K562 (cell line): Measurements from ENCODE around the gene ARHGAP9. TPM values are rescaled to one million over a fixed set of nuclear protein-coding genes. Genes with fewer than 3 reads are reported as not detected.

ENCODE experiments used
- KAT7 ChIP-seq: sonication (generic); formaldehyde crosslinking; IDR thresholded peaks from 2 replicates; pipeline ENCODE4 v1.8.0; 2022; ENCODE audit warnings: missing genetic modification reagents, mild to moderate bottlenecking, borderline replicate concordance
- NFE2L1 ChIP-seq: fragments of 450-650 bp; IDR thresholded peaks from 2 replicates; pipeline ENCODE4 v1.6.1; 2016; ENCODE audit warnings: missing genetic modification characterization, low read depth, mild to moderate bottlenecking, missing compliant biosample characterization, moderate library complexity, borderline replicate concordance
- NFXL1 ChIP-seq: fragments of 450-650 bp; formaldehyde crosslinking; IDR thresholded peaks from 2 replicates; pipeline ENCODE4 v1.4.0; 2021; ENCODE audit warnings: mild to moderate bottlenecking
- SIX5 ChIP-seq, 2 experiments: IDR thresholded peaks; 2 replicates each; pipeline ENCODE4 v1.6.1; 2011; ENCODE audit warnings: low read length in 2 of 2, borderline replicate concordance in 1 of 2, low read depth in 1 of 2, mild to moderate bottlenecking in 1 of 2, moderate library complexity in 1 of 2; ENCODE audit not compliant: insufficient read depth in 1 of 2
- polyA plus RNA-seq, 8 experiments: library from polyadenylated mRNA; depleted of rRNA in 4 of 8; stranded (reverse) in 5 of 8; unstranded in 3 of 8; fragments of >200 nt; fragmentation: Nextera tagmentation in 2 of 8; fragmentation: Illumina TruSeq in 1 of 8; extraction: Ambion mirVana in 2 of 8; extraction: Trizol in 1 of 8; gene quantifications; 2 replicates each; pipeline versions ENCODE4 v1.2.1 to v1.2.3, GENCODE V29; 2011 to 2014; ENCODE audit warnings: inconsistent platforms in 1 of 8, missing spikeins in 1 of 8
- total RNA-seq, 7 experiments: library from RNA; depleted of rRNA in 6 of 7; stranded (reverse); fragments of >200 nt in 6 of 7; fragmentation: Illumina TruSeq in 2 of 7; extraction: Trizol in 2 of 7; gene quantifications; 2 replicates each; pipeline versions ENCODE4 v1.2.1 to v1.2.3, GENCODE V29; 2011 to 2021; ENCODE audit warnings: low replicate concordance in 1 of 7
- TF ChIP-seq, protein P1 (sequence below): sonication (generic); formaldehyde crosslinking; IDR thresholded peaks from 2 replicates; pipeline ENCODE4 v1.8.1; 2023; ENCODE audit warnings: missing genetic modification reagents, mild to moderate bottlenecking, borderline replicate concordance
- TF ChIP-seq, protein P2 (sequence below): fragments of 200-800 bp; sonication (Bioruptor generic); IDR thresholded peaks from 2 replicates; pipeline ENCODE4 v1.6.1; 2017; ENCODE audit warnings: missing genetic modification characterization, missing compliant biosample characterization
- TF ChIP-seq, protein P3 (sequence below): sonication (generic); formaldehyde crosslinking; IDR thresholded peaks from 2 replicates; pipeline ENCODE4 v1.9.0; 2022; ENCODE audit warnings: mild to moderate bottlenecking, missing genetic modification reagents
- TF ChIP-seq, protein P4 (sequence below): sonication (generic); formaldehyde crosslinking; IDR thresholded peaks from 2 replicates; pipeline ENCODE4 v1.8.0; 2022; ENCODE audit warnings: mild to moderate bottlenecking, missing genetic modification reagents

ARHGAP9 gene
- total and polyA plus RNA-seq, 9 of the 15 experiments (the other 6 are each of a cell fraction or from before 2014, with no cell fraction given): 1.5 to 10.2 (median 5.1) TPM

DNA sequence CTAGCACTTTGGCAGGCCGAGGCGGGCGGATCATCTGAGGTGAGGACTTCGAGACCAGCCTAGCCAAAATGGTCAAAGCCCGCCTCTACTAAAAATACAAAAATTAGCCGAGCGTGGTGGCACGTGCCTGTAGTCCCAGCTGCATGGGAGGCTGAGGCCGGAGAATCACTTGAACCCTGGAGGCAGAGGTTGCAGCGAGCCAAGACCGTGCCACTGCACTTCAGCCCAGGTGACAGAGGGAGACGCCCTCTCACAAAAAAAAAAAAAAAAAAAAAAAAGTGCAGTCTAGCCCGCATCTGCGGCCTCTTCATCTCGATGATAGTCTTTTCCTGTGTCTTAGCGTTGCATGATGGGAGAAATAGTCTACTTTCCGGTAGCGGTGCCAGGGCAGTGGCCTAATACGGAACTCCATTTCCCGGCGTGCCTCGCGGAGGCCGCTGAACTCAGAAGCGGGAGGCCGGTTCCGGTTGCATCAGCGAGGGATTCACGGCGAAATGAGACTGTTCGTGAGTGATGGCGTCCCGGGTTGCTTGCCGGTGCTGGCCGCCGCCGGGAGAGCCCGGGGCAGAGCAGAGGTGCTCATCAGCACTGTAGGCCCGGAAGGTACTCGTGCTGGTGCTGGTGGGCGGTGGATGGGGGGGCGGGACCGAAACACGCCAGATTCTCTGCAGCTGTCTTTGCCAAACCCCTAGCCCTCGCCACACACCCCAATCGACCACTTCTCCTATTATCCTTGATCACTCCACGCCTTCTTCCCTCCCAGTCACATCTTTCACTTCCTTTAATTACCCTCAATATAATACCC lies 8.1 kb upstream of the ARHGAP9 start, which contains the start of gene MARS1 (continued):
- TF ChIP-seq, protein P1, sequence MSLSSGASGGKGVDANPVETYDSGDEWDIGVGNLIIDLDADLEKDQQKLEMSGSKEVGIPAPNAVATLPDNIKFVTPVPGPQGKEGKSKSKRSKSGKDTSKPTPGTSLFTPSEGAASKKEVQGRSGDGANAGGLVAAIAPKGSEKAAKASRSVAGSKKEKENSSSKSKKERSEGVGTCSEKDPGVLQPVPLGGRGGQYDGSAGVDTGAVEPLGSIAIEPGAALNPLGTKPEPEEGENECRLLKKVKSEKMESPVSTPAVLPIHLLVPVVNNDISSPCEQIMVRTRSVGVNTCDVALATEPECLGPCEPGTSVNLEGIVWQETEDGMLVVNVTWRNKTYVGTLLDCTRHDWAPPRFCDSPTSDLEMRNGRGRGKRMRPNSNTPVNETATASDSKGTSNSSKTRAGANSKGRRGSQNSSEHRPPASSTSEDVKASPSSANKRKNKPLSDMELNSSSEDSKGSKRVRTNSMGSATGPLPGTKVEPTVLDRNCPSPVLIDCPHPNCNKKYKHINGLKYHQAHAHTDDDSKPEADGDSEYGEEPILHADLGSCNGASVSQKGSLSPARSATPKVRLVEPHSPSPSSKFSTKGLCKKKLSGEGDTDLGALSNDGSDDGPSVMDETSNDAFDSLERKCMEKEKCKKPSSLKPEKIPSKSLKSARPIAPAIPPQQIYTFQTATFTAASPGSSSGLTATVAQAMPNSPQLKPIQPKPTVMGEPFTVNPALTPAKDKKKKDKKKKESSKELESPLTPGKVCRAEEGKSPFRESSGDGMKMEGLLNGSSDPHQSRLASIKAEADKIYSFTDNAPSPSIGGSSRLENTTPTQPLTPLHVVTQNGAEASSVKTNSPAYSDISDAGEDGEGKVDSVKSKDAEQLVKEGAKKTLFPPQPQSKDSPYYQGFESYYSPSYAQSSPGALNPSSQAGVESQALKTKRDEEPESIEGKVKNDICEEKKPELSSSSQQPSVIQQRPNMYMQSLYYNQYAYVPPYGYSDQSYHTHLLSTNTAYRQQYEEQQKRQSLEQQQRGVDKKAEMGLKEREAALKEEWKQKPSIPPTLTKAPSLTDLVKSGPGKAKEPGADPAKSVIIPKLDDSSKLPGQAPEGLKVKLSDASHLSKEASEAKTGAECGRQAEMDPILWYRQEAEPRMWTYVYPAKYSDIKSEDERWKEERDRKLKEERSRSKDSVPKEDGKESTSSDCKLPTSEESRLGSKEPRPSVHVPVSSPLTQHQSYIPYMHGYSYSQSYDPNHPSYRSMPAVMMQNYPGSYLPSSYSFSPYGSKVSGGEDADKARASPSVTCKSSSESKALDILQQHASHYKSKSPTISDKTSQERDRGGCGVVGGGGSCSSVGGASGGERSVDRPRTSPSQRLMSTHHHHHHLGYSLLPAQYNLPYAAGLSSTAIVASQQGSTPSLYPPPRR (CRISPR knock-in tag): no peak
- TF ChIP-seq KAT7 (CRISPR knock-in tag) (no peak), NFE2L1 (tag) (no peak), NFXL1 (no peak), SIX5 (IDR thresholded peaks at IDR 0.05; ENCODE audit: borderline replicate concordance in 1 of 2, insufficient read depth in 1 of 2, low read depth in 1 of 2, low read length in 2 of 2) (peak; percentile 77 to 80; a peak in 3 of 4 replicates)
- TF ChIP-seq, protein P2, sequence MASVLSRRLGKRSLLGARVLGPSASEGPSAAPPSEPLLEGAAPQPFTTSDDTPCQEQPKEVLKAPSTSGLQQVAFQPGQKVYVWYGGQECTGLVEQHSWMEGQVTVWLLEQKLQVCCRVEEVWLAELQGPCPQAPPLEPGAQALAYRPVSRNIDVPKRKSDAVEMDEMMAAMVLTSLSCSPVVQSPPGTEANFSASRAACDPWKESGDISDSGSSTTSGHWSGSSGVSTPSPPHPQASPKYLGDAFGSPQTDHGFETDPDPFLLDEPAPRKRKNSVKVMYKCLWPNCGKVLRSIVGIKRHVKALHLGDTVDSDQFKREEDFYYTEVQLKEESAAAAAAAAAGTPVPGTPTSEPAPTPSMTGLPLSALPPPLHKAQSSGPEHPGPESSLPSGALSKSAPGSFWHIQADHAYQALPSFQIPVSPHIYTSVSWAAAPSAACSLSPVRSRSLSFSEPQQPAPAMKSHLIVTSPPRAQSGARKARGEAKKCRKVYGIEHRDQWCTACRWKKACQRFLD (CRISPR knock-in tag): peak; percentile 99
- TF ChIP-seq, protein P3, sequence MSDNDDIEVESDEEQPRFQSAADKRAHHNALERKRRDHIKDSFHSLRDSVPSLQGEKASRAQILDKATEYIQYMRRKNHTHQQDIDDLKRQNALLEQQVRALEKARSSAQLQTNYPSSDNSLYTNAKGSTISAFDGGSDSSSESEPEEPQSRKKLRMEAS (CRISPR knock-in tag): peak; percentile 64
- TF ChIP-seq, protein P4, sequence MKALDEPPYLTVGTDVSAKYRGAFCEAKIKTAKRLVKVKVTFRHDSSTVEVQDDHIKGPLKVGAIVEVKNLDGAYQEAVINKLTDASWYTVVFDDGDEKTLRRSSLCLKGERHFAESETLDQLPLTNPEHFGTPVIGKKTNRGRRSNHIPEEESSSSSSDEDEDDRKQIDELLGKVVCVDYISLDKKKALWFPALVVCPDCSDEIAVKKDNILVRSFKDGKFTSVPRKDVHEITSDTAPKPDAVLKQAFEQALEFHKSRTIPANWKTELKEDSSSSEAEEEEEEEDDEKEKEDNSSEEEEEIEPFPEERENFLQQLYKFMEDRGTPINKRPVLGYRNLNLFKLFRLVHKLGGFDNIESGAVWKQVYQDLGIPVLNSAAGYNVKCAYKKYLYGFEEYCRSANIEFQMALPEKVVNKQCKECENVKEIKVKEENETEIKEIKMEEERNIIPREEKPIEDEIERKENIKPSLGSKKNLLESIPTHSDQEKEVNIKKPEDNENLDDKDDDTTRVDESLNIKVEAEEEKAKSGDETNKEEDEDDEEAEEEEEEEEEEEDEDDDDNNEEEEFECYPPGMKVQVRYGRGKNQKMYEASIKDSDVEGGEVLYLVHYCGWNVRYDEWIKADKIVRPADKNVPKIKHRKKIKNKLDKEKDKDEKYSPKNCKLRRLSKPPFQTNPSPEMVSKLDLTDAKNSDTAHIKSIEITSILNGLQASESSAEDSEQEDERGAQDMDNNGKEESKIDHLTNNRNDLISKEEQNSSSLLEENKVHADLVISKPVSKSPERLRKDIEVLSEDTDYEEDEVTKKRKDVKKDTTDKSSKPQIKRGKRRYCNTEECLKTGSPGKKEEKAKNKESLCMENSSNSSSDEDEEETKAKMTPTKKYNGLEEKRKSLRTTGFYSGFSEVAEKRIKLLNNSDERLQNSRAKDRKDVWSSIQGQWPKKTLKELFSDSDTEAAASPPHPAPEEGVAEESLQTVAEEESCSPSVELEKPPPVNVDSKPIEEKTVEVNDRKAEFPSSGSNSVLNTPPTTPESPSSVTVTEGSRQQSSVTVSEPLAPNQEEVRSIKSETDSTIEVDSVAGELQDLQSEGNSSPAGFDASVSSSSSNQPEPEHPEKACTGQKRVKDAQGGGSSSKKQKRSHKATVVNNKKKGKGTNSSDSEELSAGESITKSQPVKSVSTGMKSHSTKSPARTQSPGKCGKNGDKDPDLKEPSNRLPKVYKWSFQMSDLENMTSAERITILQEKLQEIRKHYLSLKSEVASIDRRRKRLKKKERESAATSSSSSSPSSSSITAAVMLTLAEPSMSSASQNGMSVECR (CRISPR knock-in tag): peak; percentile 93
